ENCODE results near the gene CABLES1.

CABLES1 gene

DNA sequence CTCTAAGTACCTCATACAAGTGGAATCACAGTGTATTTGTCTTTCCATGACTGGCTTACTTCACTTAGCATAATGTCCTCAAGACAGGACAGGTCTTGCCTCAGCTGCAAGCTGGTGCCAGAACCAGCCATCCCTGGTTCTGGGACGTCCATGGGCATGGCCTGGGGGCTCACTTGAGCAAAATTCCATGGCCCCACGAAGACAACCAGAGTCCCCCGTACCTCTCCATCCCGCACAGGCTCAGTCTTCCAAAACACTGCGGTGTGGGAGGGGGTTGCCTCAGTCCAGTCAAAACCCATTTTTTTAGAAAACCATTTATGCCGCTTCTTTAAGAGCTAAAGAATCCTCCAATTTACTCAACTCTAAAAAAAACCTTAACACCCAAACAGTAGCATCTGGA is 21.7 kb upstream of the CABLES1 start:
- no peak for DNase-seq (ENCODE audit: low spot score)

DNA sequence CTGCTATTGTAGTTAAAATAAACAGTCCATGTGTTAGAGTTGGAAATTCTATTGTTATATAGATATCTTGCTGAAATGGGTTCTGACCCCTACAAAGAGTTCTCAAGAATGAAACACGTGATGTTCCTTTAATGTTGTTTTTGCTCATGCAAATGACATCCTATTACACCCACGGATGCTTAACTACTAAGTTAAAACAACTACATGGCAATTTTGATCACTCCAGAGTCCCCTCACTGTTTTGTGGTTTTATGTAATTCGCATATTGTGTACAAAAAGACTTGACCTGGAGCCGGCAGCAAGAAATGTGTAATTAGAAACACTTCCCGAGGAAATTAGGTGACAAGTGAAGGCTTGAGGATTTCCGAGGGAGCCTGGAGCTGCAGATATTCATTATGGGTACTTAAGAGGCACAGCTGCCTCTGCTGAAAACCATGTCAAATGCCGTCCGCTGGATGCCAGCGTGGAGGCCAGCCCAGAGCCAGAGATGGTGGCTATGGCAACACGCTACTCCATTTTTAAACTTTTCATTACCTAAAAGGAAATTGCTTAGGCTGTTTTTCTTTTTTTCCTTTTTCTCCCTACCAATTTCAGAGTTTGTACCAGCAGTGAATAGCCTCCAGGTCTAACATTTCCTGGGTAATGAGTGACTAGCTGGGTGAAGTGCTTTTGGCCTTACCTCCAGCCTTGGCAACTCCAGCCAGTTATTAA is 21.0 kb upstream of the CABLES1 start:
- DNase-seq (ENCODE audit: low spot score) = no peak

DNA sequence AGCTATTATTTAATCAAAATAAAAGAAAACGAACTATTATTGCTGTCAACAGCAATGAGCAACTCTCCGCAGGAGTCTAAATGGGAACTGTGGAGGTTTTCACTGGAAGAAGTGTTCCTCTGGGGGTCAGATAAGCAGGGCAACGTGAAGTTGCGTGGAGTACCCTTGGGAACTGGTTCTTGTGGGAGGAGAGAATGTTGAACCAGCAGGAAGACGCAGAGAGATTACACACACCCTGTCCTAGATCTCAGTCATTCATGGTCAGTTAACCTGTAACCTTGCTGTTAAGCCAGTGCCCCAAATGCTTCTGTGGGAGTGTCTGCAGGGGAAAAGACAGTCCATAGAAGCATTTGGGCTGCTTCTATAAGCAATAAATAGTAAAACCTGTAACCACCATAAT is 20.4 kb upstream of the CABLES1 start:
- no peak for DNase-seq (ENCODE audit: low spot score)

DNA sequence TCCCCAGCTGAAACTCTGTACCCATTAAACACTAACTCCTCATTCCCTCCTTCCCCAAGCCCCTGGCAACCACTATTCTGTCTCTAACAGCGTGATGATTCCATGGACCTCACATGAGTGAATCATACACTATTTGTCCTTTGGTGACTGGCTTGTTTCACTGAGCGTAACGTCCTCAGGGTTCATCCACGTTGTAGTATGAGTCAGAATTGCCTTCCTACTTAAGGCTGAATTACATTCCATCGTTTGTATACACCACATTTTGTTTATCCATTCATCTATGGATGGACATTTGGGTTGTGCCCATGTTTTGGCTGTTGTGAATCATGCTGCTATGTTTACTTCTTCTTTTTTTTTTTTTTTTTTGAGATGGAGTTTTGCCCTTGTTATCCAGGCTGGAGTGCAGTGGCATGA is 19.6 kb upstream of the CABLES1 start:
- DNase-seq (ENCODE audit: low spot score) = no peak

DNA sequence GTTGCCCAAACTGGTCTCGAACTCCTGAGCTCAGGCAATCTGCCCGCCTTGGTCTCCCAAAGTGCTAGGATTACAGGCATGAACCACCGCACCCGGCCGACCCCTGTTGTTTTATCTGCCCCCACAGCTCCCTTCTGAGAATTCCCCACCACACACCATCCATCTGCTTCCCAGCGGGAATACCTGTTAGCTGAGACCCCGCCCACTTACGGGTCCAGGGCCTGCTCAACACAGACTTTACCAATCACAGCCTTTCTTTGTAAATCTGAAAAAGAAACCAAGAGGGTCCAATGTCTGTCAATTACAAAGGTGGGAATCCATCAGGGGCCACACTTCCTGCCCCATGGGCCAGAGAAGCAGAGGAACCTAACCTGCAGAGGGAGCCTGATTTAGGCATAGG is 14.2 kb upstream of the CABLES1 start:
- DNase-seq (ENCODE audit: low spot score) = no peak

DNA sequence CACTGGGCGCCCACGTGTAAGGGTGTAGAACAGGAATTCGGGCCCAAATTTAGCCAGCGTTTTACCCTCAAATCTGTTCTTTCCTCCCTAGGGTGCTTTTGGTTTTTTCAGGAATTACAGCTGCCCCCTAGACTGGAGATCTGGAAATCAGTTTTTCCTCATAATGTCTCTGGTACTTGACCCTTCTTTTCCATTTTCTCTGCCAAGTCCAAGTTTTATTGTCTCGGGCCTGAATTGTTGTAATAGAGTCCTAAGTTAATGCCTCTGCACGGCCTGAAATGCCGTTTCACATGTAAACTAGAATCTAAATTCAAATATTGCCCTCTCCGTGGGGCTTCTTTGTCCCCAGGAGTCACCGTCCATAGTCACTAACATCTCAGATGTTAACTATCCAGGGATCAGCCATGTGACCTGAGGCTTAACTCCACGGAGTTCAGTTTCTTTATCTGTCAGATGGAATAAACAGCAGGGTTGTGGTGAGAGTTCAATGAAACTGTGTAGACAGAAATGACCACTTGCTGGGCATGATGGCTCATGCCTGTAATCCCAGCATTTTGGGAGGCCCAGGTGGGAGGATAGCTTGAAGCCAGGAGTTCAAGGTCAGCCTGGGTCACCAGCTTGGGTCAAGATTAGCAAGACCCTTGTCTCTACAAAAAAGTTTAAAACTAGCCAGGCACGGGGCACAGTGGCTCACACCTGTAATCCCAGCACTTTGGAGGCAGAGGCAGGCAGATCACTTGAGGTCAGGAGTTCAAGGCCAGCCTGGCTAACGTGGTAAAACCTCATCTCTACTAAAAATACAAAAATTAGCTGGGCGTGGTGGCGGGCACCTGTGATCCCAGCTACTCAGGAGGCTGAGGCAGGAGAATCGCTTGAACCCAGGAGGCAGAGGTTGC is 12.7 kb upstream of the CABLES1 start:
- DNase-seq (ENCODE audit: low spot score) = no peak

DNA sequence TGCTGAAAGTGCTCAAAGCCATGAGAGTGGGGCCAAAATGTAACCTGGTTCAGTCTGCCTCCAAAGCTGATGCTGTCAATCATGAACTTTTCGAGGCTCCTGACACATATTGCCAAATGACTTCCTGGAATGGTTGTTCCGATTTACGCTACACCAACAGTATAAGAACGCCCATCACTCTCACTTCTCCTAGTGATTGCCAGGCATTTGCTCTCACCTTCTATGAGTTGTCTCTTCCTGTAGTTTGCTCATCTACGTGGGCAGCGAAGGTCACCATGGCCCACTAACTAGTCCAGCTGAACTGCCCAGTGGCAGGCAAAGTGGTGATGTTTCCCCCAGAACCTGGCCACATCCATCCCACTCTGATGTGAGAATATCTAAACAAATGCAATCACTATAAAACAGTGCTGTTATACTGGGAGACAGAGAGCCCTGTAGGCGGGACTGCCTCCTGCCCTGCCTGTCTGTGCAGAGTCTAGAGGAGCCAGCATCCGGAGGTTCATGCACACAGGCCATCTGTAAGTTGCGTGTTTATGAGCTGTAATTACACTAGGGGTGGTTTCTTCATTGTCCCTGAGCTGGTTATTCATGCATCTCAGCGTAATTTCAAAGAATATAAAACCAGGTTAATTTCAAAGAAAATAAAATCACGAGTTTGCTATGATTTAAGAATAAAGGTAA is 8.8 kb upstream of the CABLES1 start:
- DNase-seq (ENCODE audit: low spot score) = no peak

DNA sequence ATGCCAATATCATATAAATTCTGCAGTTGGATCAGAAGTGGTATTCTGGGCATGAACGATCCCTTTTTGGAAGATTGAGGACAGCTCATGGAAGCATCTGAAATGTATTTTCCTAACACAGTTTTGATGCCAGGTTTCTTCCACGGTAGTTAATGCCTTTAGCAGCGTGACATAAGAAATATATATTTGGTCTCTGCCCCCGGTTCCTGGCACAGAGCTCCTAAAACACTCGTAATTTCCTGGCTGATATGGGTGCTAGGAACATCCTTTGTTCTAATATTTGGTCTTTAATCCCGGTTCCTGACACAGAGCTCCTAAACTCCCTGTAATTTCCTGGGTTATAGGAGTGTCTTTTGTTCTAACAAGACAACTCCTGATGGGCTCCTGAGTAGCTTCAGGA is 8.2 kb upstream of the CABLES1 start:
- DNase-seq (ENCODE audit: low spot score) = no peak

DNA sequence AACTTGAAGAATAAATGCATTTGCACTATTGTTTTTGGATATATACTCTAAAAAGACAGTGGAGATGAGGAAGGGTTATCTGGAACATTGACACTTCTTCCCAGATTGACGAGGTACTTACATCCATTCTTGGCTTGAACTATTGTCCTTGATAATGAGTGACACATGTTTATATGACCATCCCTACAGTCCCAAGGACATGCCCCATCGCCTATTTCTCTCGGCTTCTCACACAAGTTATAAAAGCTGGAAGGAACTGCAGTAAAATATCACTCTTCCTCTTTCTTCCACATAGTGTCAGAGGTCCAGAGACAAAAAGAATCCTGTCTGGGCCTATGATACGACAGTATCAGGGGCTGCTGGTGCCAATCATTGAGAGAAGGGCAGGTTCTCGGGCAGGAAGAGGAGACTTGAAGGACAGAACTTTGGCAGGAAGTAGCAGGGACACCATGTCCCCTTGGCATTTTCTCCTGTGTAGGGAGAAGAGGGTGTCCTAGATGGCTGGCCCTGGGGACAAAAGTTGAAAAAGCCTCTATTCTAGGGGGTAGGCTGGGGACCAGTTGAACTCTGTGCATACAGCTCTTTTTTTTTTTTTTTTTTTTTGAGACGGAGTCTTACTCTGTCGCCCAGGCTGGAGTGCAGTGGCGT is 5.8 kb upstream of the CABLES1 start:
- DNase-seq (ENCODE audit: low spot score) = no peak

DNA sequence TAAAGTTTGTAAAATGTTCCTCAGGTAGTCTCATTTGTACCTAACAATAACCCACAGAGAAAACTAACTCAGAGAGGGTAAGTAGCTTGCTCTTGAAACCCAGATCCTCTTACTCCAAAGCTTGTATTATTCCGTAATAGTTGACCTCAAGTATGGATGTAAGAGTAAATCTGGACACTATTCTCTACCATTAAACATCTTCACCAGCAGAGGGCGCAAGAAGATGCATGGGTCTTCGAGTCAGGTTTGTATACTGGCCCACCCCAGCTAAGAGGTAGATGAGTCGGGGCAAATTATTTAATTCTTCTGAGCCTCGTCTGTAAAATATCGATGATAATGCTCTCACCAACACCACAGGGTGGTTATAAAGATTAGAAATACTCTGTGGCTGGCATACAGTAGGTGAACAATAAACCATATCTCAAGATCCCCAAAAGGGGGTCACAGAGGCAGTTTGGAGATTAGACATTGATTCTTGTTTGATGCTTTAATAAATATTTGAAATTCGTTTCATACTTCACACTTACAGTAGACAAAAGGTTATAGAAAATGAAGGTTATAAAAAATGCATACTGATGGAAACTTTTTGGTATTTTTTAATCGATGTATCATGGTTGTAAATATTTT is 3.5 kb upstream of the CABLES1 start:
- DNase-seq (ENCODE audit: low spot score) = no peak

DNA sequence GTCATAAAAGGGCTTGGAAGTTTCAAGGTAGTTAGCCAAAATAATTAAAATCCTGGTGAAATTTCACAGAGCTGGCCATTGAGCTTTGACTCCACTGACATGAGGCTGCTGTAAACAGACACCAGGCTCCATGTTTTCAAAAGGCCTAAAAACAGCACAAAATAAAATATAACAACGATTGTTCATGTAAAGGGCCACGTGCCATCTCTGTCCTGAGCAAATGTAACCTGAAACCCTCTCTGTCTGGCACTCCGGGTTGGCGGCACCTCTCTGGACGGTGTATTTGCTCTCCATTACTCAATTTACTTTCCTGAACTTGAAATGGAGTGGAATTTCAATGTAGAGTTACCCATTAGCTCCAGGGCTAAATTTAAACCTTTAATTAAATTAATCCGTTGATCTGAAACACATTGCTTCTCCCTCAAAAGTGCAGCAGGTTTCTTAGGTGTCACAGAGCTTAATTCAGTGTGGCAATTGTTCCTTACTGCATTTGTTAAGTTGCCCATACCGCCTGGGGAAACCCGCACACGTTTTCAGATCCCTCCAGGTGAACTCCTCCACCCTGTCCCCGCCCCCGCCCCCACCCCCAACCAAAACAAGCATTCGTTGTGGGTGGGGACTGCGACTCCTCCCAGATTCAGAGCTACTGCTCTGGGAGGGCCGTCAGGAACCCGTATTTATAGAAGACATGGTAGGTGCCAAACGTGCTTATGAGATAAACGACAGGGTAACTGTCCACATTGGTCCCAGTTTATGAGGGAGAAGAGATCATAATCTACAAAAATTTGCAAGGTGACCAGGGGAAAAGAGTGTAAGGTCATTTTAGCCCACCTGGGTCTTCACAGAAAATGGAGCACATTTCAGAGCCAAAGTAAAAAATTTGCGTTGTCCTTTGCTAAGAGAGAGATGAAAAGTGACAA is 1.2 kb upstream of the CABLES1 start:
- DNase-seq (ENCODE audit: low spot score) = no peak

DNA sequence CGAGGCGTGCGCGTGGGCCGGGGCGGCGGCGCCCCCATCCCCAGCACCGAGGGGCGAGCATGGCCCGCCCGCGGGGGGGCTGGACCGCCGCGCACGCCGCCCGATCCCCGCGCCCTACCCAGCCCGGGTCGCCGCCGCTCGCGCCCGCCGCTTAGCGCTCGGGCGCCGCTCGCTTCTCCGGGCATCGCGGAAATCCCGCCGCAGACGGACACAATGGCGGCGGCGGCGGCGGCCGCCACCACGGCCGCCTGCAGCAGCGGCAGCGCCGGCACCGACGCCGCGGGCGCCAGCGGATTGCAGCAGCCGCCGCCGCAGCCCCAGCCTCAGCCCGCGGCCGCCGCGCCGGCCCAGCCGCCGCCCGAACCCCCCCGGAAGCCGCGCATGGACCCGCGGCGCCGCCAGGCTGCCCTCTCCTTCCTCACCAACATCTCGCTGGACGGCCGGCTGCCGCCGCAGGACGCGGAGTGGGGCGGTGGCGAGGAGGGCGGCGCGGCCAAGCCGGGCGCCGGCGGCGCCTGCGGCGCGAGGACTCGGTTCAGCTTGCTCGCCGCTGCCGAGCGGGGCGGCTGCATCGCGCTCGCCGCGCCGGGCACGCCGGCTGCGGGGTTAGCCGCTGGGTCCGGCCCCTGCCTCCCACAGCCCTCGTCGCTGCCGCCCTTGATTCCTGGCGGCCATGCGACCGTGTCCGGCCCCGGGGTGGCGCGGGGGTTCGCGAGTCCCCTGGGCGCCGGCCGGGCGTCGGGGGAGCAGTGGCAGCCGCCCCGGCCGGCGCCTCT is 453 bp downstream of the CABLES1 start:
- DNase-seq (ENCODE audit: low spot score) = no peak

DNA sequence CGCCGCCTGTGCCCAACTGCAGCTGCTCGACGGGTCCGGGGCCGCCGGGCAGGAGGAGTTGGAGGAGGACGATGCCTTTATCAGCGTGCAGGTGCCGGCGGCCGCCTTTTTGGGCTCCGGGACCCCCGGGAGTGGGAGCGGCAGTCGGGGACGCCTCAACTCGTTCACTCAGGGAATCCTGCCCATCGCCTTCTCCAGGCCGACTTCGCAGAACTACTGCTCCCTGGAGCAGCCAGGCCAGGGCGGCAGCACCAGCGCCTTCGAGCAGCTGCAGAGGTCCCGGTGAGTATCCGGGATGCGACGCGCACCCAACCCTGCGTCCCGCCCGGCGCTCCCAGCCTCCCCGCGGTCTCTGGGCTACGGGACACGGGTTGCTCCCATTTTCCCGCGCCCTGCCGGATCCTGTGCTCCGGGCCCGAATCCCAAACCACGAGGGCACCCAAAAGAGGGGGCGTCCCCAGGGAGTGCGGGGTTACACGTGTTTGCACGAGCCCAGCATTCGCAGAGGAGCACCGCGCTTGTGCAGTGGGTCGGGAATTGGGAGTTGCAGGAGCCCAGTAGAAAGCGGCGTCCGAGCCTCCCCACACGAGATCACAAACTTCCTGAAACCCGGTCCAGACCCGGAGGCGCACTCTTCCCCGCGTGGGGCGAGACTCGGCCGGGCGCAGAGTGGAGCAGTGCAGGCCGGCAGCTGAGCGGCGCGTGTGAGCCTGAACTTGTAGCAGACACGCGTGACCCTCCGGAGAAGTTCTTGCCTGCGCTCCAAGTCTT is 1.2 kb downstream of the CABLES1 start:
- DNase-seq (ENCODE audit: low spot score) = no peak

DNA sequence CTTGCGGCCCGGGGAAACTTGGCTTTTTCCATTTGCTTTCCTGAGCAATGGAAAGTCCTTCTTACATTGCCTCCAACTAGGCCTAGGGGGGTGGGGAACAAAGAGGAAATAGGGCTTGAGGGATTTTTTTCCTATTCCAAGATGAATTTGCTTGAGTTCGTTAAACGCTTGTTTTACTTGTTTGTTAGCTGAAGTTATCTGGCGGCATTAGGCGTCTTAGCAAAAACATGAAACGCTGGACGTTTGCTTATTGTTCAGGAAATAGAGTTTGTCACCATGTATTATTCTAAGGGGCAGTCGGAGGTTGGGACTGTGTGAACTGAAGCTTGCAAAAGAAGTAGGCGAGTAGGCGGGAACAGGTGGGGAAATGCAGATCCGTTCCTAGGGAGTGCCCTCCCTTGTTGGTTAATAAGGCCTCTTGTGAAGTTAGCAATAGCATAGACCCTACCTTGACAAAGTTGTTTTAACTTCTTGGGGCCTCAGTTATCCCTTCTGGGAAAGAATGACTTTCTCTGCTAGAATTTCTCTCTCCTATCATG is 1.9 kb downstream of the CABLES1 start:
- DNase-seq (ENCODE audit: low spot score) = no peak

DNA sequence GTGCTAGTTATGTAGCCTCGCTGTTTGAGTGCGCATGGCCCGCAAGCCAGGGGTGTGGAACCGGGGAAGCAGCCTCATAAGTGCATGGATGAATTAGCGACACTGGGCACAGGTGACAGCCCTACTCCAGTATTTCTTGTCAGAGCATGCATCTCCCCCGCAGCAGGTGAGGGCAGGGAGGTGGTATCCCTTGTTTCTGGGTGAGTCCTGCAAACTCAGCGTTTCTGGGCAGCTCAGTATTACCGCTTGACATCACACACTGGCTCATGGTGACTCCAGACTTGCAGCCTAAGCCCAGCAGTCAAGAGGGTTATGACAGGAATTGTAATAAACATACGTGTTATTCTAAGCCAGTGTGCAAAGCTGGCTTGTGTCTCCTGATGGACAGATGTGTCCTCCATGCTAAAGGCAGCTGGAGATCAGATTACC is 2.5 kb downstream of the CABLES1 start:
- DNase-seq (ENCODE audit: low spot score) = no peak

DNA sequence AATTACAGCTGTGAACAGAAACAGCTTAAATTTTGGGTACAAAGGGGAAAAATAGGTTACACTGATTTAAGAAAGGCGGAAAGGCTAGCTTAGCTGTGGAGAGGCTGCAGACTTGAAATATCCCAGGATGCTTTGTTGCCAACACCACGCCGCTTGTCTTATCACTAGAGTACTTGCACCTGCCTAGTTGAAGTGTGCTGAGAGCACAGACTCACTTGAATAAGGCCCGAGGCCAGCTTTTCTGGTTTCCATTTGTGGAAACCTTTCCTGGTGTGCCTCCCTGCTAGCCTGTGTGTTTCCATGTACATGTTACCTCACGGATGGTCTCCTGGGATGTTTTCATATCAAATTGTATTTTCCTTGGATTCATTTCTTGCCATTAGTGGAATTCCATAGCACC is 3.2 kb downstream of the CABLES1 start:
- no peak for DNase-seq (ENCODE audit: low spot score)

DNA sequence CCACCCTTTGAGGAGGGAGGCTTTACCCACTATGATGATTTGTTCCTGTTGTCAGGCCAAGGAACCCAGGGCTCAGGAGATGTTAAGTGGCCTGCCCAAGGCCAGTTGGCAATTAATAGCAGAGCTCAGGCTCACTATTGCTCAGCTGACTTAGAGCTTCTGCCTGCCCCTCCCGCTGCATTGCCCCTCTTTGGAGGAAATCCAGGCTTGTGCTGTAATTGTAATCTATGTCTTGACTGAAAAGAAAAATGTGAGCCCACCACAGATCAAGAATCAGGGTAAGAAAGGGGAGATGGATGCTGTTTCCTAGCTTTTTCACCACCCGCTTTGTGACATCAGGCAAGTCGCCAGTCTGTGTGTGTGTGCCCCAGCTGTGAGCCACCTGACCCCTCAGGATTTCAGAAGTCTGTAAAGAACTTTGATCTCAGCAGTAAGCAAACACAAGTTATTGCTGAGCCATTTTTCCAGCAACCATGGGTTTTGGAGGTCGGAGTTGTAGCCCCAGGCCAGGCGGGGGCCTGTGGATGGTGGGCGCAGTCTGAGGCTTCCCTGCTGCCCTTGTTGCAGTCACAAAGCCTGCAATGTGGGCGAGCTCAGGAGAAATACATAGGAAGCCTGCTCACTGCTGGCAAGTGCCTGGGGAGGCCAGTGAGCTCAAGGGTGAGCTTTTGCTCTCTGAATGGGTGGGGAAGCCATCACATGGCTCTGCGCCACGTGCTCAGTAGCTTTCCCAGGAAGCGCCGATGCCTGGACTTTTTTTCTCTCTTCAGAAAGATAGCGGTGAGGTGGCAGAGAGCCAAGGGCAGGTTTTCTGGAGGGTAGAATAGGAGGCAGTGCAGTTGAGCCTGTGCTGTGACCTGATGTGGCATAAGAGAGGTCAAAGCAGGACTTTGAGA is 6.1 kb downstream of the CABLES1 start:
- no peak for DNase-seq (ENCODE audit: low spot score)
